ENCODE results near the gene GTF2H1.

Gene GTF2H1

GRCh38 chr11:18321969-18322711 is at the start of gene GTF2H1, which contains the start of gene HPS5:
Gene GTF2H1 (plus strand): TSS chr11:18322567. CDS start chr11:18333075, 10,508 bp downstream.
Gene HPS5 (minus strand): TSS chr11:18322140. CDS start chr11:18317858, 4,282 bp downstream.
- peak; percentile 87 to 96 for DNase-seq

GRCh38 chr11:18277565-18278271 is 44.6 kb upstream of the GTF2H1 start:
- DNase-seq, result no peak

DNA sequence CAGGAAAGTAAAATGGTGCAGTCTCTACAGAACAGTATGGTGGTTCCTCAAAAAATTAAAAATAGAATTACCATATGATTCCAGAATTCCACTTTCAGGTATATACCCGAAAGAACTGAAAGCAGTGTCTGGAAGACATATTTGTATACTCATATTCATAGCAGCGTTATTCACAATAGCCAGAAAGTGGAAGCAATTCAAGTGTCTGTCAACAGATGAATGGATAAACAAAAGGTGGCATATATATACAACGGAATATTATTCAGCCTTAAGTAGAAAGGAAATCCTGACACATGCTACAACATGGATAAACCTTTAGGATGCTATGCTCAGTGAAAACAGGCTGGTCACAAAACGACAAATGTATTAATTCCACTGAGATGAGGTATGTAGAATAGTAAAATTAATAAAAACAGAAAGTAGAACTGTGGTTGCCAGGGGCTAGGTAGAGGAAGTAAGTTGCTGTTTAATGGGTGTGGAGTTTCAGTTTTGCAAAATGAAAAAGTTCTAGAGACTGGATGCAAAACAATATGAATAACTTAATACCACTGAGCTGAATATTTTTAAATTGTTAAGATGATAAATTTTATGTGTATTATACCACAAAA is 41.8 kb upstream of the GTF2H1 start:
- no peak for DNase-seq

DNA sequence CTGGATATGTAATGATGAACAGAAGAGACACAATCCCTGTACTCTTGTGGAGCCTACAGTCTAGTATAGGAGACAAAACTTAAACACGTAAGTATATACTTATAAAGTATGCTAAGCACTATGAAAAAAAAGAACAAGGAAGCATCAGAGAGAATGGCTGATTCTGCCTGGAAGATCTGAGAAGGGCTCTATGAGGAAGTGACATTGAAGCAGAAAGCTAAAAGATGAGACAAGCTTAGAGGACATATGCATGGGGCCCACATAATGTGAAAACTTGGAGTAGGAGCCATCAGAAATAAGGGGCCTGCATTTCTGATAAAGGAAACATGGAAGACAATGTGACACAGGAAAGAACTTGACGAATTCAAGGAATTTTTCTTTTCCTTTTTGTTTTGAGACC is 39.7 kb upstream of the GTF2H1 start:
- no peak for DNase-seq

GRCh38 chr11:18285841-18286240 is 36.5 kb upstream of the GTF2H1 start:
- DNase-seq, result no peak

- no peak for DNase-seq
Measured at GRCh38 chr11:18288911-18289310, 33.5 kb upstream of the GTF2H1 start.

DNA sequence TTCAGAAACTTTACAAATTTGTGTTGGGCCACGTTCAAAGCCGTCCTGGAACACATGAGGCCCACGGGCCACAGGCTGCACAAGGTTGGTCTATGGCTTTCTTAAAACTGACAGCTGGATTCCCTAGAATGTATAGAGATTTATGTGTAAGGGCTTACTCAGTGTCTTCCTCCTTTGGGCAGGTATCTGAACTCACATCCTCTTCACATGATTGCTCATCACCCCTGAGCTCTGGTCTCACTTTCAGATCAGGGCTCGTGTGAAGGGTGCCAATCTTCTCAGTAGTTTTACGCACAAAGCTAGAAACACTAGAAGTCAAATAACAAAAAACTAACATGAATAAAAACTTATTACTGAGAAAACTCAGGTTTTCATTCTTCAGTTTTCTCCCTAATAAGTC is 27.5 kb upstream of the GTF2H1 start:
- DNase-seq, result no peak

DNA sequence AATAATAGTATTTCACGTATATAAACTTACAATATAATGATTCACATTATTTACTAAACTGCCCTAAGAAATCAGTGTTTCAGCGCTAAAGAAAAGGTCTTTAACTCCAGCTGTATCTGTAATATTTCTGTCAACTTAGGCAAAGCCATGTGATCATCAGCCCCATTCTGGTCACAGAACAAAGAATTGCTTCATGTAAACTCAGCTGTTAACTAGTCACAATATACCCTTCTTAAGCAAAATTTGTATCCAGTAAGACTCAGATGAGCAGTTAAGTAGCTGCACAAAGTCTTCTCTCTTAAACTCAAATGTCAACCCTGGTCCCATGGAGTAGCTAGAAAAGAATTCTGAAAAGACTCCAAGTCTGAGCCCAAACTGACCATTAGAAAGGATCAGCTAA is 27.1 kb upstream of the GTF2H1 start:
- no peak for DNase-seq

GRCh38 chr11:18299721-18300120 is 22.6 kb upstream of the GTF2H1 start:
- no peak for DNase-seq

DNA sequence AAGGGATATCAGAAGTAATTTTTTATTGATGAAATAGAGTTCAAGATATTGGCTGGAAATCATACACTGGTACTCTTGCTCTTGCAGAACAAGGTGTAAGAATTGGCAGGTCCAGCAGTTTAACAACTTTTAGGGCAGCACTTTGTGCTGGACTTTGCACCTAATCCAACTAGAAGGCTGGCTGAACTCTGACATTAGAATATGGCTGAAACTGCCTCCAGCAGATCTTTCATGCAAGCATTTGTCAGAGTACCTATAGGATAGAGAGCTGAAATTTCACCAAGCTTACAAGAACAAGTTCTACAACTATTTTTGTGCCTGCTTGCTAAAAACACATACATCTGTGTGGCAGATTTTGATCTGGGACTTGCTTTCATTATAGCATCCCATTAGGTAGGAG is 17.6 kb upstream of the GTF2H1 start:
- no peak for DNase-seq

- no peak for DNase-seq
Measured at GRCh38 chr11:18307461-18308139, 14.8 kb upstream of the GTF2H1 start.

GRCh38 chr11:18308242-18308641 is 14.1 kb upstream of the GTF2H1 start:
- DNase-seq, result no peak

DNA sequence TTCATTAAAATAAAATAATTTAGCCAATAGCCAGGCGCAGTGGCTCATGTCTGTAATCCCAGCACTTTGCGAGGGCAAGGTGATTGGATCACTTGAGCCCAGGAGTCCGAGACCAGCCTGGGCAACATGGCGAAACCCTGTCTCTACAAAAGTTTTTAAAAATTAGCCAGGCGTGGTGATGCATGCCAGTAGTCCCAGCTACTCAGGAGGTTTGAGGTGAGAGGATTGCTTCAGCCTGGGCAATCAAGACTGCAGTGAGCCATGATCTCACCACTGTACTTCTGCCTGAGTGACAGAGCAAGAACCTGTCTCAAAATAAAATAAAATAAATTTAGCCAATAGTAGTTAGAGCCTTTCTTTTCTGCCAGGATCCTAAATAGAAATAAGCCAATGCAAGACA is 12.7 kb upstream of the GTF2H1 start:
- no peak for DNase-seq

GRCh38 chr11:18310800-18311340 is 11.5 kb upstream of the GTF2H1 start:
- no peak for DNase-seq

GRCh38 chr11:18312012-18312411 is 10.4 kb upstream of the GTF2H1 start:
- DNase-seq, result no peak

GRCh38 chr11:18312663-18313420 is 9.5 kb upstream of the GTF2H1 start:
- no peak for DNase-seq

- no peak for DNase-seq
Measured at GRCh38 chr11:18313965-18314763, 8.2 kb upstream of the GTF2H1 start.

GRCh38 chr11:18314784-18315523 is 7.4 kb upstream of the GTF2H1 start:
- DNase-seq, result no peak

GRCh38 chr11:18315893-18316292 is 6.5 kb upstream of the GTF2H1 start:
- no peak for DNase-seq

DNA sequence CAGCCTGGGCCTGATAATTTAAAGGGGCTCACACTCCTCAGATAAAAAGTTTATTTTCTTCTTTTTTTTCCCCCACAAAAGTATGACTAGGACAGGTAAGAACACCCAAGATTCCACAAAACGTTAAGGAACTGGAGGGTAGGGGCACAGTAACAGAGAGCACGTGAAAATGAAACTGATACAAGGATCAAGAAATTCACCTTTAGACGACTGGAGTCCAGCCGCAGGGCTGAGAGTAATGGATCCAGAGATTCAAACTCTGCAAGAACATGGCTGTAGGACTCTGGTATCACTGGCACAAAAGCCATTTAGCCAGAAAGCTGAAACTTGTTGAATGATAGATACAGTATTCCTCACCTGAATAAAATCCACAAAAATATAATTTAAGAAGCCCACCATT is 4.8 kb upstream of the GTF2H1 start:
- no peak for DNase-seq

GRCh38 chr11:18319914-18320313 is 2.5 kb upstream of the GTF2H1 start:
- no peak for DNase-seq
